ENCODE measurements around the gene VAMP7. TPM values are rescaled to one million over a fixed set of nuclear protein-coding genes. Genes with fewer than 3 reads are reported as not detected.

The VAMP7 gene
- total RNA-seq, 1 experiment from 2014 or later = 19.9 TPM

GRCh38 chrX:155864655-155865054, 16.5 kb upstream of the VAMP7 start:
- TF ChIP-seq, protein P1, sequence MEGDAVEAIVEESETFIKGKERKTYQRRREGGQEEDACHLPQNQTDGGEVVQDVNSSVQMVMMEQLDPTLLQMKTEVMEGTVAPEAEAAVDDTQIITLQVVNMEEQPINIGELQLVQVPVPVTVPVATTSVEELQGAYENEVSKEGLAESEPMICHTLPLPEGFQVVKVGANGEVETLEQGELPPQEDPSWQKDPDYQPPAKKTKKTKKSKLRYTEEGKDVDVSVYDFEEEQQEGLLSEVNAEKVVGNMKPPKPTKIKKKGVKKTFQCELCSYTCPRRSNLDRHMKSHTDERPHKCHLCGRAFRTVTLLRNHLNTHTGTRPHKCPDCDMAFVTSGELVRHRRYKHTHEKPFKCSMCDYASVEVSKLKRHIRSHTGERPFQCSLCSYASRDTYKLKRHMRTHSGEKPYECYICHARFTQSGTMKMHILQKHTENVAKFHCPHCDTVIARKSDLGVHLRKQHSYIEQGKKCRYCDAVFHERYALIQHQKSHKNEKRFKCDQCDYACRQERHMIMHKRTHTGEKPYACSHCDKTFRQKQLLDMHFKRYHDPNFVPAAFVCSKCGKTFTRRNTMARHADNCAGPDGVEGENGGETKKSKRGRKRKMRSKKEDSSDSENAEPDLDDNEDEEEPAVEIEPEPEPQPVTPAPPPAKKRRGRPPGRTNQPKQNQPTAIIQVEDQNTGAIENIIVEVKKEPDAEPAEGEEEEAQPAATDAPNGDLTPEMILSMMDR (conservative IDR thresholded peaks at IDR 0.05) = peak; percentile 39; the same call in 2 of the 3 replicates
- Histone ChIP-seq H3K79me1 (ENCODE audit: insufficient read depth, low read depth, low read length, poor library complexity, severe bottlenecking) (no peaks in the 10 kb centered on the region), H3K4me1 (ENCODE audit: insufficient read depth, low read length) (no peaks in the 10 kb centered on the region), H3K4ac (ENCODE audit: low read depth, low read length) (no peak overlapping the region), H2BK120ac (ENCODE audit: low read depth, low read length, poor library complexity, severe bottlenecking) (no peak overlapping the region), H3K23ac (ENCODE audit: insufficient read length, low read depth, low read length) (no peak overlapping the region), H4K20me1 (ENCODE audit: control insufficient read depth, insufficient read depth, insufficient read length) (no peaks in the 10 kb centered on the region), H3K9me3 (ENCODE audit: control insufficient read depth, low read depth, low read length) (peaks cover 12% of the 10 kb centered on the region), H2BK20ac (ENCODE audit: low read depth, low read length, poor library complexity, severe bottlenecking) (no peak overlapping the region), H4K8ac (replicated peaks; ENCODE audit: insufficient read length, low read depth, low read length) (no peak overlapping the region), H3K56ac (ENCODE audit: insufficient read length, low read depth, low read length) (no peak overlapping the region), H3K18ac (ENCODE audit: insufficient read length, low read depth, low read length) (no peak overlapping the region), H2BK12ac (ENCODE audit: insufficient read length, low read depth, low read length) (no peak overlapping the region), H3K14ac (ENCODE audit: insufficient read depth, low read length) (no peak overlapping the region), H3K79me2 (ENCODE audit: insufficient read depth, low read length) (no peaks in the 10 kb centered on the region), H3K23me2 (ENCODE audit: insufficient read length, low read depth, low read length, poor library complexity, severe bottlenecking) (no peaks in the 10 kb centered on the region), H2AK5ac (ENCODE audit: insufficient read length, low read length) (no peak overlapping the region), H2BK5ac (ENCODE audit: insufficient read length, low read length) (no peak overlapping the region), H4K91ac (ENCODE audit: insufficient read length, low read depth, low read length) (no peak overlapping the region), H4K5ac (ENCODE audit: insufficient read length, low read depth, low read length) (no peak overlapping the region), H3K27me3 (ENCODE audit: insufficient read depth, low read length) (no peaks in the 10 kb centered on the region), H3K9ac (ENCODE audit: extremely low read depth, insufficient read length, low read length) (no peak overlapping the region), H2AFZ (ENCODE audit: low read length) (no peak overlapping the region), H3K4me2 (ENCODE audit: insufficient read depth, insufficient read length, low read length) (no peak overlapping the region), H3T11ph (ENCODE audit: low read length) (no peak overlapping the region), H2BK15ac (ENCODE audit: low read depth, low read length) (no peak overlapping the region), H3K27ac (ENCODE audit: insufficient read length, low read depth, low read length) (no peak overlapping the region)
- no peak for DNase-seq
- Mint-ChIP-seq H3K4me1 (no peaks in the 10 kb centered on the region), H3K9me3 (peaks cover 63 to 72% of the 10 kb centered on the region in 2 experiments), H3K36me3 (ENCODE audit: insufficient read depth in 1 of 3, low read depth in 3 of 3) (peaks cover 0 to 5% (median 4%) of the 10 kb centered on the region in 3 experiments; a peak in 2 of 7 replicates), H3K27ac (no peak overlapping the region), H3K27me3 (ENCODE audit: low read depth) (peaks cover 2% of the 10 kb centered on the region; the same call in 1 of the 2 replicates), H3K4me3 (no peak overlapping the region)
- no CpG with 5 or more reads among the region's 1 CpG for WGBS (ENCODE audit: extremely low coverage, insufficient read length, low lambda C conversion rate)

Measured in H9 (cell line).